Ishikawa (cell line): Measurements from ENCODE around the gene GNL2.
A peak's percentile ranks its signal among the peaks of the same experiment; 100 is the strongest.

Source experiments
- CEBPB ChIP-seq: IDR thresholded peaks from 2 replicates; pipeline ENCODE4 v1.6.1; 2012
- CREB1 ChIP-seq: IDR thresholded peaks from 2 replicates; pipeline ENCODE4 v1.6.1; 2012; ENCODE audit warnings: low read depth
- EGR1 ChIP-seq: IDR thresholded peaks from 2 replicates; pipeline ENCODE4 v1.6.1; 2012
- EP300 ChIP-seq: IDR thresholded peaks from 2 replicates; pipeline ENCODE4 v1.6.1; 2012; ENCODE audit warnings: borderline replicate concordance
- FOXM1 ChIP-seq: IDR thresholded peaks from 2 replicates; pipeline ENCODE4 v1.6.1; 2012; ENCODE audit warnings: low read depth, borderline replicate concordance
- NFIC ChIP-seq: IDR thresholded peaks from 2 replicates; pipeline ENCODE4 v1.6.1; 2012
- RAD21 ChIP-seq: IDR thresholded peaks from 2 replicates; pipeline ENCODE4 v1.6.1; 2012; ENCODE audit warnings: low read depth
- TAF1 ChIP-seq: IDR thresholded peaks from 2 replicates; pipeline ENCODE4 v1.6.1; 2012; ENCODE audit warnings: low read depth, mild to moderate bottlenecking
- TCF12 ChIP-seq: IDR thresholded peaks from 2 replicates; pipeline ENCODE4 v1.6.1; 2012; ENCODE audit warnings: low read depth
- TEAD4 ChIP-seq: IDR thresholded peaks from 2 replicates; pipeline ENCODE4 v1.6.1; 2012
- YY1 ChIP-seq: IDR thresholded peaks from 2 replicates; pipeline ENCODE4 v1.6.1; 2012; ENCODE audit warnings: low read depth
- ZBTB7A ChIP-seq: IDR thresholded peaks from 2 replicates; pipeline ENCODE4 v1.6.1; 2012; ENCODE audit warnings: low read depth
- TF ChIP-seq, protein P1 (sequence below): IDR thresholded peaks from 2 replicates; pipeline ENCODE4 v1.6.1; 2012
- TF ChIP-seq, protein P2 (sequence below): IDR thresholded peaks from 2 replicates; pipeline ENCODE4 v1.6.1; 2012
- TF ChIP-seq, protein P3 (sequence below): IDR thresholded peaks from 2 replicates; pipeline ENCODE4 v1.6.1; 2012; ENCODE audit warnings: low read depth, mild to moderate bottlenecking

The GNL2 gene

DNA sequence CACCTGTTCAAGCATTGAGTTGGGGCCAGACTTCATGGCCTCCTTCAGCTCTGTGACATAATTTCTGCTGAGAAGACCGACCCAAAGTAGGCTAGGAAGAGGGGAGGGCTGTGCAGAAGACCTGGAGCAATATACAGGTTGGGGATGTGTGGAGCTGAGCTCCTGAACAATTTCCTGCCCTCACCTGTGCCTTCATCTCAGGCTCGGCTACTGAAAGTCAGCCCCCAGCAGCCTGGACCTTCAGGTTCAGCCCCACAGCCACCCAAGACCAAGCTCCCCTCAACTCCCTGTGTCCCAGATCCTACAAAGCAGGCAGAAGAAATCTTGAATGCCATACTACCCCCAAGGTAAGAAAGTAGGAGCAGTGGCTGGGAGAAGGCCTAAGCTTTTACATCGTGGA lies 38.3 kb downstream of the GNL2 start:
- TF ChIP-seq, protein P1, sequence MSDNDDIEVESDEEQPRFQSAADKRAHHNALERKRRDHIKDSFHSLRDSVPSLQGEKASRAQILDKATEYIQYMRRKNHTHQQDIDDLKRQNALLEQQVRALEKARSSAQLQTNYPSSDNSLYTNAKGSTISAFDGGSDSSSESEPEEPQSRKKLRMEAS: 0 out of 2 replicates have a peak, but pooled peaks have one; percentile 4
- TF ChIP-seq EP300: no peak

DNA sequence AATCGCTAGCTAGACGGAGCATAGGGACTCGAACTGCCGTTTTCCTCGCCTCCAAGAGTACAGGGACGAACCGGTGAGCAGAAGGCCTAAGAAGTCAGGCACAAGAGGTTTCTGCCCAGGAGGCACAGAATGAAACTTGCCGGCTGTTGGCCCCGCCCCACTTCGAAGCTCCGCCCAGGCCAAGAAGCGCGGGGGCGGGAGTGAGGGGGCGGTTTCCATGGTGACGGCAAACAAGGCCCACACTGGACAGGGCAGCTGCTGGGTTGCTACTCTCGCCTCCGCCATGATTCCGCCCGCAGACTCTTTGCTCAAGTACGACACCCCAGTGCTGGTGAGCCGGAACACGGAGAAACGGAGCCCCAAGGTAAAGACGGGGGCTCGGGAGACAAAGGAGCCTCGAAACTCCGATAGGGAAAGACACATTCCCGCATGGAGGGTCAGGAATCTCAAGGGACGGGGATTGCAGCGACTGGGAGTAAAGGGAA lies 39.0 kb downstream of the GNL2 start, which contains the start of gene DNALI1:
Gene DNALI1, plus strand, starts transcription at position 229 of the 485 bp plus-strand sequence. Its CDS starts 55 bp downstream, at position 284.
- no peak for TF ChIP-seq ZBTB7A
- no peak for TF ChIP-seq TCF12
- TF ChIP-seq YY1: peak; percentile 72; the same call in 1 of the 2 replicates
- TF ChIP-seq, protein P1: peak; percentile 31; the same call in 1 of the 2 replicates
- peak; percentile 99 for TF ChIP-seq EGR1

DNA sequence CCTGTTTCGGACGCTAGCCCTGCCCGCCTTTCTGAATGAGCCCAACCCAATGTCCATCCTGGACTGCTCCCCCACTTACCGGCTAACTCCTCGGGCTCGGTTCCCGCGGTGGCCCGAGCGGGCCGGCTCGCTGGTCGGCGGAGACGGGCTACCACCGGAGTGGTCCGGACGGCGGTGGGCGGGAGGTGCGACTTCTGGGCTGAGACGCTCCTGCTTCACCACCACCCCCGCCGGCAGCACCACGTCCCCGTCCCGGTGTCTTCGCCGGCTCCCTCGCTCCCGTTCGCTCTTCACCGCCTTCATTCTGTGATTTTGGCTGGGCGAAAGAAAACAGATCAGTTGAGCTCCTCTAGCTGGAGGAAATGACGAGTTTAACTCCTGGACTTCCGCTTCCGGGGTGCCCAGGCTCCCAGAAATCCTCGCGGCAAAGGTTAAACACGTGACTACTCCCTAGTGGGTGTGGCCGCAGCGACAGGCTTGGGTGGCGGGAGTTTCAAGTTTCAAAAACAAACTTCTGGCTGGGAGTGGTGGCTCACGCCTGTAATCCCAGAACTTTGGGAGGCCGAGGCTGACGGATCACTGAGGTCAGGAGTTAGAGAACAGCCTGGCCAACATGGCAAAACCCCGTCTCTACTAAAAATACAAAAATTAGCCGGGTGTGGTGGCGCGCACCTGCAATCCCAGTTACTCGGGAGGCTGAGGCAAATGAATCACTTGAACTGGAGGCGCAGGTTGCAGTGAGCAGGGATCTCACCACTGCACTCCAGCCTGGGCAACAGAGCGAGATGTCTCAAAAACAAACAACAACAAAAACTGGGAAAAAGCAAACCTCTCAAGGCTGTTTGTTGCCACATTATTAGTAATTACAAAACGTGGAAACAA lies 41.6 kb downstream of the GNL2 start, which contains the start of gene SNIP1:
Gene SNIP1, minus strand, starts transcription at position 367 of the 882 bp plus-strand sequence. Its CDS starts 64 bp downstream, at position 303.
- TF ChIP-seq CEBPB (no peak), FOXM1 (peak; percentile 98), RAD21 (no peak), EGR1 (no peak), EP300 (no peak; the same call in 1 of the 2 replicates), TCF12 (0 out of 2 replicates have a peak, but pooled peaks have one; percentile 25), CREB1 (peak; percentile 79; the same call in 1 of the 2 replicates), YY1 (no peak), TAF1 (peak; percentile 64), NFIC (no peak; the same call in 1 of the 2 replicates), TEAD4 (no peak), ZBTB7A (no peak)
- TF ChIP-seq, protein P2, sequence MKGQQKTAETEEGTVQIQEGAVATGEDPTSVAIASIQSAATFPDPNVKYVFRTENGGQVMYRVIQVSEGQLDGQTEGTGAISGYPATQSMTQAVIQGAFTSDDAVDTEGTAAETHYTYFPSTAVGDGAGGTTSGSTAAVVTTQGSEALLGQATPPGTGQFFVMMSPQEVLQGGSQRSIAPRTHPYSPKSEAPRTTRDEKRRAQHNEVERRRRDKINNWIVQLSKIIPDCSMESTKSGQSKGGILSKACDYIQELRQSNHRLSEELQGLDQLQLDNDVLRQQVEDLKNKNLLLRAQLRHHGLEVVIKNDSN: peak; percentile 95
- TF ChIP-seq, protein P3, sequence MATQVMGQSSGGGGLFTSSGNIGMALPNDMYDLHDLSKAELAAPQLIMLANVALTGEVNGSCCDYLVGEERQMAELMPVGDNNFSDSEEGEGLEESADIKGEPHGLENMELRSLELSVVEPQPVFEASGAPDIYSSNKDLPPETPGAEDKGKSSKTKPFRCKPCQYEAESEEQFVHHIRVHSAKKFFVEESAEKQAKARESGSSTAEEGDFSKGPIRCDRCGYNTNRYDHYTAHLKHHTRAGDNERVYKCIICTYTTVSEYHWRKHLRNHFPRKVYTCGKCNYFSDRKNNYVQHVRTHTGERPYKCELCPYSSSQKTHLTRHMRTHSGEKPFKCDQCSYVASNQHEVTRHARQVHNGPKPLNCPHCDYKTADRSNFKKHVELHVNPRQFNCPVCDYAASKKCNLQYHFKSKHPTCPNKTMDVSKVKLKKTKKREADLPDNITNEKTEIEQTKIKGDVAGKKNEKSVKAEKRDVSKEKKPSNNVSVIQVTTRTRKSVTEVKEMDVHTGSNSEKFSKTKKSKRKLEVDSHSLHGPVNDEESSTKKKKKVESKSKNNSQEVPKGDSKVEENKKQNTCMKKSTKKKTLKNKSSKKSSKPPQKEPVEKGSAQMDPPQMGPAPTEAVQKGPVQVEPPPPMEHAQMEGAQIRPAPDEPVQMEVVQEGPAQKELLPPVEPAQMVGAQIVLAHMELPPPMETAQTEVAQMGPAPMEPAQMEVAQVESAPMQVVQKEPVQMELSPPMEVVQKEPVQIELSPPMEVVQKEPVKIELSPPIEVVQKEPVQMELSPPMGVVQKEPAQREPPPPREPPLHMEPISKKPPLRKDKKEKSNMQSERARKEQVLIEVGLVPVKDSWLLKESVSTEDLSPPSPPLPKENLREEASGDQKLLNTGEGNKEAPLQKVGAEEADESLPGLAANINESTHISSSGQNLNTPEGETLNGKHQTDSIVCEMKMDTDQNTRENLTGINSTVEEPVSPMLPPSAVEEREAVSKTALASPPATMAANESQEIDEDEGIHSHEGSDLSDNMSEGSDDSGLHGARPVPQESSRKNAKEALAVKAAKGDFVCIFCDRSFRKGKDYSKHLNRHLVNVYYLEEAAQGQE: no peak
- TF ChIP-seq, protein P1: peak; percentile 82

DNA sequence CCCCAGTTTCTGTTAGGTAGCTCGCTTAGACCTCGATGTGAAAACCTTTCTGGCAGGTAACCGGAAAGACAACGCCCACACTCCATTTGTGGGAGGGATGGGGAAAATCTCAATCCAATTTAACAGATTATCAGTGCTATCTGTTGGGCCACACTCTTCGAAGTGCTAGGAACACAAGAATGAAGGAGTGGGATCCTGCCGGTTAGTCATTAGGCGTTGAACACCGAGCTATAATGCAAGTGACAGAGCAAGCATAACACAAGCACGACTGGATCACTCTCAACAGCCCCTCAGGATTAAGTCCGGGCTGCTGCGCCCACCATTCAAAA lies 42.2 kb downstream of the GNL2 start:
- TF ChIP-seq, protein P1: no peak

DNA sequence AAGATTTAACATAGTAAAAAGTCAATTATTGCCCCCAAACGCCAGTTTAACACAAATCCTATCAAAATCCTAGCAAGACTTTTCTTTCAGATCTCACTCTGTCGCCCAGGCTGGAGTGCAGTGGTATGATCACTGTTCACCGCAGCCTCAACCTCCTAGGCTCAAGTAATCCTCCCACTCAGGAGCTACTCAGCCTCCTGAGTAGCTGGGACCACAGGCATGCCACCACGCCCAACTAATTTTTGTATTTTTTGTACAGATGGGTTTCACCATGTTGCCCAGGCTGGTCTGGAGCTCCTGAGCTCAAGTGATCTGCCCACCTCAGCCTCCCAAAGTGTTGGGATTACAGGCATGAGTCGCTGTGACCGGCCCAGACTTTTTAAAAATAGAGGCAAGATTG lies 46.4 kb downstream of the GNL2 start:
- no peak for TF ChIP-seq ZBTB7A

DNA sequence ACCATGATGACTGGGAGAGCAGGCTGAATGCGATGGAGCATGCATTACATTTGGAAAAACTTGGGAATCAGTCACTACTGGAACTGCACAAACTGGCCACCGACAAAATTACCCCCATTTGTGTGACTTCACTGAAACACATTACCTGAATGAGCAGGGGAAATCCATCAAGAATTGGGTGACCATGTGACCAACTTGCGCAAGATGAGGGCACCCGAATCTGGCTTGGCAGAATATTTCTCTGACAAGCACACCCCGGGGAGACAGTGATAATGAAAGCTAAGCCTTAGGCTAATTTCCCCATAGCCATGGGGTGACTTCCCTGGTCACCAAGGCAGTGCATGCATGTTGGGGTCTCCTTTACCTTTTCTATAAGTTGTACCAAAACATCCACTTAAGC lies 50.7 kb downstream of the GNL2 start:
- TF ChIP-seq TEAD4 (no peak), NFIC (no peak), CEBPB (no peak), ZBTB7A (no peak), RAD21 (no peak), TAF1 (no peak), FOXM1 (no peak), YY1 (no peak), EP300 (no peak), EGR1 (no peak), TCF12 (no peak), CREB1 (no peak)
- TF ChIP-seq, protein P2: no peak
- TF ChIP-seq, protein P1: no peak
- TF ChIP-seq, protein P3: no peak
